Neural cell (in vitro differentiated cells): ENCODE results near the gene KANSL1L.

Source experiments
- EP300 ChIP-seq: fragments of 450-650 bp; conservative IDR thresholded peaks from 2 replicates; pipeline ENCODE4 v1.6.1; 2014; ENCODE audit warnings: antibody characterized with exemption, mild to moderate bottlenecking, moderate library complexity; ENCODE audit not compliant: poor library complexity, severe bottlenecking
- EZH2 ChIP-seq: fragments of 200-600, 300-800 bp; shearing (Covaris generic), sonication (generic); IDR thresholded peaks from 2 replicates; pipeline ENCODE4 v1.6.1; 2014; ENCODE audit warnings: antibody characterized with exemption, low read length, borderline replicate concordance, mild to moderate bottlenecking; ENCODE audit not compliant: insufficient read depth, poor library complexity, severe bottlenecking
- MXI1 ChIP-seq: fragments of 450-650 bp; conservative IDR thresholded peaks from 2 replicates; pipeline ENCODE4 v1.6.1; 2014; ENCODE audit warnings: antibody characterized with exemption, mild to moderate bottlenecking; ENCODE audit not compliant: poor library complexity, severe bottlenecking
- POLR2AphosphoS5 ChIP-seq: IDR thresholded peaks from 2 replicates; pipeline ENCODE4 v1.6.1; 2012
- REST ChIP-seq: IDR thresholded peaks from 2 replicates; pipeline ENCODE4 v1.6.1; 2012; ENCODE audit warnings: borderline replicate concordance
- TAF1 ChIP-seq: IDR thresholded peaks from 2 replicates; pipeline ENCODE4 v1.6.1; 2012; ENCODE audit warnings: low read depth
- TF ChIP-seq, protein P1 (sequence below): fragments of 450-650 bp; IDR thresholded peaks from 2 replicates; pipeline ENCODE4 v1.5.1; 2014; ENCODE audit warnings: antibody characterized with exemption, mild to moderate bottlenecking, moderate library complexity; ENCODE audit not compliant: poor library complexity, severe bottlenecking

DNA sequence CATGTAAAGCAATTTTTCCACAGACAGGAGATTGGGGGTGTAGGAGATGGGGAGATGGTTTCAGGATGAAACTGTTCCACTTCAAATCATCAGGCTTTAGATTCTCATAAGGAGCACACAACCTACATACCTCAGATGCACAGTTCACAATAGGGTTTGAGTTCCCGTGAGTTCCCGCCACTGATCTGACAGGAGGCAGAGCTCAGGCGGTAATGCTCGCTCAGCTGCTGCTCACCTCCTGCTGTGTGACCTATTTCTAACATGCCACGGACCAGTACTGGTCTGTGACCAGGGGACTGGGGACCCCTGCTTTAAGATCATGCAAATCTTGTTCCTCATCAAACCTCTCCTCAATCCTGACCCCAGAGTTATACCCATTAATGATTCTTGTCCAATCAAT, 98.7 kb downstream of the KANSL1L start:
- TF ChIP-seq, protein P1, sequence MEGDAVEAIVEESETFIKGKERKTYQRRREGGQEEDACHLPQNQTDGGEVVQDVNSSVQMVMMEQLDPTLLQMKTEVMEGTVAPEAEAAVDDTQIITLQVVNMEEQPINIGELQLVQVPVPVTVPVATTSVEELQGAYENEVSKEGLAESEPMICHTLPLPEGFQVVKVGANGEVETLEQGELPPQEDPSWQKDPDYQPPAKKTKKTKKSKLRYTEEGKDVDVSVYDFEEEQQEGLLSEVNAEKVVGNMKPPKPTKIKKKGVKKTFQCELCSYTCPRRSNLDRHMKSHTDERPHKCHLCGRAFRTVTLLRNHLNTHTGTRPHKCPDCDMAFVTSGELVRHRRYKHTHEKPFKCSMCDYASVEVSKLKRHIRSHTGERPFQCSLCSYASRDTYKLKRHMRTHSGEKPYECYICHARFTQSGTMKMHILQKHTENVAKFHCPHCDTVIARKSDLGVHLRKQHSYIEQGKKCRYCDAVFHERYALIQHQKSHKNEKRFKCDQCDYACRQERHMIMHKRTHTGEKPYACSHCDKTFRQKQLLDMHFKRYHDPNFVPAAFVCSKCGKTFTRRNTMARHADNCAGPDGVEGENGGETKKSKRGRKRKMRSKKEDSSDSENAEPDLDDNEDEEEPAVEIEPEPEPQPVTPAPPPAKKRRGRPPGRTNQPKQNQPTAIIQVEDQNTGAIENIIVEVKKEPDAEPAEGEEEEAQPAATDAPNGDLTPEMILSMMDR, result no peak
- no peak for TF ChIP-seq EZH2
- TF ChIP-seq EP300, result no peak
- no peak for TF ChIP-seq POLR2AphosphoS5
- TF ChIP-seq TAF1, result no peak
- no peak for TF ChIP-seq REST
- TF ChIP-seq MXI1, result no peak
